Parathyroid adenoma (tissue), 2 donors: ENCODE measurements around the gene DGKB.

Experiments
- H2AFZ ChIP-seq: fragments of 300-600 bp; sonication (generic); one replicate; pipeline ENCODE4 v1.7.0; 2017; ENCODE audit warnings: antibody characterized with exemption, mild to moderate bottlenecking
- H3K27ac ChIP-seq: fragments of 300-600 bp; sonication (generic); one replicate; pipeline ENCODE4 v1.7.0; 2017
- H3K27me3 ChIP-seq: fragments of 300-600 bp; sonication (generic); one replicate; pipeline ENCODE4 v1.7.0; 2017; ENCODE audit warnings: low read length; ENCODE audit not compliant: control insufficient read depth, insufficient read depth
- H3K36me3 ChIP-seq: fragments of 300-600 bp; sonication (generic); one replicate; pipeline ENCODE4 v1.7.0; 2017; ENCODE audit warnings: low read length; ENCODE audit not compliant: control insufficient read depth, insufficient read depth
- H3K4me1 ChIP-seq: fragments of 300-600 bp; sonication (generic); one replicate; pipeline ENCODE4 v1.7.0; 2017; ENCODE audit warnings: control low read depth
- H3K4me2 ChIP-seq: fragments of 300-600 bp; sonication (generic); one replicate; pipeline ENCODE4 v1.7.0; 2017; ENCODE audit warnings: low read length
- H3K4me3 ChIP-seq: fragments of 300-600 bp; sonication (generic); one replicate; pipeline ENCODE4 v1.7.0; 2017; ENCODE audit warnings: low read depth, low read length
- H3K79me2 ChIP-seq: fragments of 300-600 bp; sonication (generic); one replicate; pipeline ENCODE4 v1.7.0; 2017; ENCODE audit warnings: control low read depth
- H3K9ac ChIP-seq: fragments of 300-600 bp; sonication (generic); one replicate; pipeline ENCODE4 v1.7.0; 2017; ENCODE audit warnings: mild to moderate bottlenecking
- H3K9me3 ChIP-seq: fragments of 300-600 bp; sonication (generic); one replicate; pipeline ENCODE4 v1.7.0; 2017; ENCODE audit warnings: low read length; ENCODE audit not compliant: control insufficient read depth
- CTCF ChIP-seq: fragments of 300-600 bp; sonication (generic); IDR thresholded peaks from one replicate; pipeline ENCODE4 v1.7.0; 2017; ENCODE audit warnings: antibody characterized with exemption, mild to moderate bottlenecking
- donor health status: primary hyperparathyroidism.

Gene DGKB

GRCh38 chr7:14934839-14935238, 32.3 kb upstream of the DGKB start:
- Histone ChIP-seq H3K27me3 (no peaks in the 10 kb centered on the region), H3K36me3 (no peaks in the 10 kb centered on the region), H3K27ac (no peak overlapping the region), H3K9ac (no peak overlapping the region), H3K79me2 (no peaks in the 10 kb centered on the region), H3K9me3 (no peaks in the 10 kb centered on the region), H3K4me3 (no peak overlapping the region), H2AFZ (no peak overlapping the region), H3K4me1 (no peaks in the 10 kb centered on the region), H3K4me2 (no peak overlapping the region)
- no peak for TF ChIP-seq CTCF

- Histone ChIP-seq H2AFZ (no peak overlapping the region), H3K9me3 (no peaks in the 10 kb centered on the region), H3K27me3 (no peaks in the 10 kb centered on the region), H3K4me3 (no peak overlapping the region), H3K79me2 (no peaks in the 10 kb centered on the region), H3K36me3 (no peaks in the 10 kb centered on the region), H3K4me1 (no peaks in the 10 kb centered on the region), H3K9ac (no peak overlapping the region), H3K27ac (no peak overlapping the region), H3K4me2 (no peak overlapping the region)
- TF ChIP-seq CTCF = no peak
These were observed 29.1 kb upstream of the DGKB start for GRCh38 chr7:14931511-14932215.

GRCh38 chr7:14924398-14924797, 21.8 kb upstream of the DGKB start:
- no peak for TF ChIP-seq CTCF
- Histone ChIP-seq H3K9me3 (no peaks in the 10 kb centered on the region), H3K79me2 (no peaks in the 10 kb centered on the region), H3K27ac (no peak overlapping the region), H3K4me1 (no peaks in the 10 kb centered on the region), H3K36me3 (no peaks in the 10 kb centered on the region), H3K27me3 (no peaks in the 10 kb centered on the region), H2AFZ (no peak overlapping the region), H3K9ac (no peak overlapping the region), H3K4me3 (no peak overlapping the region), H3K4me2 (no peak overlapping the region)

GRCh38 chr7:14911077-14911476, 8.5 kb upstream of the DGKB start:
- H3K4me1 ChIP-seq = no peaks in the 10 kb centered on the region
- TF ChIP-seq CTCF = no peak
- no peaks in the 10 kb centered on the region for H3K36me3 ChIP-seq
- H3K79me2 ChIP-seq = no peaks in the 10 kb centered on the region
- no peak overlapping the region for H3K4me2 ChIP-seq
- H3K27me3 ChIP-seq = no peaks in the 10 kb centered on the region
- no peak overlapping the region for H3K27ac ChIP-seq
- no peak overlapping the region for H2AFZ ChIP-seq
- no peak overlapping the region for H3K4me3 ChIP-seq
- no peaks in the 10 kb centered on the region for H3K9me3 ChIP-seq
- H3K9ac ChIP-seq = no peak overlapping the region

GRCh38 chr7:14908697-14909096, 6.1 kb upstream of the DGKB start:
- H3K27ac ChIP-seq = no peak overlapping the region

More at GRCh38 chr7:14908697-14909096, 6.1 kb upstream of the DGKB start:
- TF ChIP-seq CTCF = no peak
- no peaks in the 10 kb centered on the region for H3K4me1 ChIP-seq
- no peak overlapping the region for H3K4me3 ChIP-seq
- no peaks in the 10 kb centered on the region for H3K36me3 ChIP-seq
- no peaks in the 10 kb centered on the region for H3K79me2 ChIP-seq
- no peaks in the 10 kb centered on the region for H3K9me3 ChIP-seq
- H3K4me2 ChIP-seq = no peak overlapping the region
- H2AFZ ChIP-seq = no peak overlapping the region
- peaks cover 4% of the 10 kb centered on the region for H3K27me3 ChIP-seq
- H3K9ac ChIP-seq = no peak overlapping the region
